GM11168 (cell line): ENCODE results near the gene GPR31.
"Not testable (repeated sequence)": the region's sequence is repeated elsewhere in the genome, so short reads cannot be mapped to it uniquely, and the experiment has no call there.

ENCODE experiments used
- in situ Hi-C: fragments of 300-500 bp; cut with MboI; formaldehyde crosslinking; loops from one replicate; pipeline ENCODE4 v1.12.0; 2022; ENCODE audit warnings: low sequenced_read_pairs; ENCODE audit not compliant: unreplicated experiment

GPR31 gene

DNA sequence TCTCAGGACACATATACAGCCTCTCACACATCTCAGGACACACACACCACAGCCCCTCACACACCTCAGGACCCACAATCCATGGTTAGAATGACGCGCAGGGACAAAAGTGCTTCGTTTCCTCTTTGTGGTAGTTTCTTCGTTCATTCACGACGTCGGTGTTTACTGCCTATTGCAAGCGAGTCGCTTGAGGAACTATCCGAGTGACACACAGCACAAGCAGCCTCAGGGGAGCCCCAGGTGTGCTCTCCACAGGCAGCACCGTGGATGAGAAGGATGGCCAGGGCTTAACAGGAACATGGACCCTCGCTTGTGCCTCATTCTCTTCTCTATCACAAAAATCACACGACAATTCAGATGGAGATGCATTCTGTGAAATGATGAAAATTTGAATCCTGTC, 12.1 kb upstream of the GPR31 start:
- in situ Hi-C loops: not testable (repeated sequence)

- in situ Hi-C loops: not testable (repeated sequence)
These were observed 10.5 kb upstream of the GPR31 start for GRCh38 chr6:167168296-167168695.

DNA sequence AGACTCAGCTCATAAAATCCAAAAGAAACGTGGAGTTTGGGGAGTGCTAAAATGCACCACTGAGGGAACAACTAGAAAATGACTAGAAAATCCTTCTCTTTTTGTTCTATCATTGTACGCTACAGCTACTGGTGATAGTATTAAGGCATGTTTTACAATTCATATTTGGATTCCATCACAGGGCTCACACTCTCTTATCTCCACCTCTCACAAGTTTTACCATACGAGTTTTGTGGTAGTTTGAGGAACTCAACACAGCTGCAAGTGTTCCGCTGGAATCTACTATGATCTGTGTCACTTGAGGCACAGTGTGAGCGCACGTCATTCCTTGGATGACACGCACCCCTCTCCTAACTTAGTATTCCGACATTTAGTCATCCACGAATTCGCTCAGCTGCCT, 9.9 kb upstream of the GPR31 start:
- in situ Hi-C loops: not testable (repeated sequence)

- in situ Hi-C loops: no loop called here
These were observed 8.2 kb upstream of the GPR31 start for GRCh38 chr6:167165858-167166471.

DNA sequence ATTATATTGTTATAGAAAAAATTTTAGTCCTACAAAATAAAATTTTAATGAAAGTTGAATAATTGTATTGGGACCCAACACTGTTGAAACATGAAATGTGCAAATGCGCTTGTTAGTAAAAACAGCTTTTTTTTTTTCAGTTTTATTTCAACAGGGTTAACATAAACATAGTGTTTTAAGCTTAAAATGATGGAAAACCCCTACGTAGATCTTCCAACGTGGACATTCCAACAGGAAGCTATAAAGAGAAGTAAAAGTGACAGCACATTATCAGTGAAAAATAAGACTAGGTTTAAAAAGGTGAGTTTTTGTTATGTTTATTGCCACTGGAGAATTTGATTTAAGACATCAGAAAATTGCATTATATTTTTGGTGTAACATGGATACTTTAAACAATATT, 6.5 kb upstream of the GPR31 start:
- in situ Hi-C loops: no loop called here

DNA sequence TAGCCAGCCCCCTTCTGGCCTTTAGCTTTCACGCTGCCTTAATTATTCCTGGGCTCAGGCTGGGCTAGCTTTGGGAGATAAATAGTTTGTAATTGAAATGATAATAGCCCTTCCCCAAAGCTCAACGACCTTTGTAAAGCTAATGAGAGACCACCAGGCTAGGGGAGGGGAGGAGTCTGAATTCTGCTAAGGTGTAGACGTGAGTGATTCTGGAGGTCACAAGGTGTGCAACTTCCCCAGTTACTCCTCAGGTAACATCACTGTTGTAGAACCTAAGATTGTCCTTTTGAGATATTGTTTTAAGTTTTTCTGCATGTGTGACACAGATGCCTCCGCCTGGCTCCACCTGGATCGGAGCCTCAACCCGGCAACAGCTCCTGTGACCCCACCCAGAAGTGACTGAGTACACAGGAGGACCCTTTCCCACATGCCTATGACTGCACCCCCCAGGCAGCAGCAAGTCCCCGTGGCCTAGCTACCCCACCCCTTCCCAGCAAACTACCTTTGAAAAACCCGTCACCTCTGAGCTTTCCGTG, 5.8 kb upstream of the GPR31 start:
- in situ Hi-C loops: no loop called here

DNA sequence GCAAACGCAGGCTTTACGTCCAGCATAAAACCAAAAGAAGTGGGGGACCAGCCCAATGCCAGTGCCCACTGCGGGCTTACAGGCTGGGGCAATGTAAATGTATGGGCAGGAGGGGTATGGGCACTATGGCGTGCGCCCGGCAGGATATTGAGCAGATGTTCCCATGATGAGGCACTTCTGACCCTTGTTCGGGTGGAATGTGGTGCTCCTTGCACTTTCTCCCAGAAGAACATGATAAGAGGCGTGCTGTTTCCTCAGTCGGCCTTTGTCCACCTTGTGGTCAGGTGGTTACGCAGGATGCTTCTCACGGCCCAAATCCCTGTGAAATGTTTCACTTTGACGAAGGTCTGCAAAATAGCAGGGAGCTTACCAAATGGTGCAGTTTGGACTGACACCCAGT, 4.8 kb upstream of the GPR31 start:
- in situ Hi-C loops: no loop called here

DNA sequence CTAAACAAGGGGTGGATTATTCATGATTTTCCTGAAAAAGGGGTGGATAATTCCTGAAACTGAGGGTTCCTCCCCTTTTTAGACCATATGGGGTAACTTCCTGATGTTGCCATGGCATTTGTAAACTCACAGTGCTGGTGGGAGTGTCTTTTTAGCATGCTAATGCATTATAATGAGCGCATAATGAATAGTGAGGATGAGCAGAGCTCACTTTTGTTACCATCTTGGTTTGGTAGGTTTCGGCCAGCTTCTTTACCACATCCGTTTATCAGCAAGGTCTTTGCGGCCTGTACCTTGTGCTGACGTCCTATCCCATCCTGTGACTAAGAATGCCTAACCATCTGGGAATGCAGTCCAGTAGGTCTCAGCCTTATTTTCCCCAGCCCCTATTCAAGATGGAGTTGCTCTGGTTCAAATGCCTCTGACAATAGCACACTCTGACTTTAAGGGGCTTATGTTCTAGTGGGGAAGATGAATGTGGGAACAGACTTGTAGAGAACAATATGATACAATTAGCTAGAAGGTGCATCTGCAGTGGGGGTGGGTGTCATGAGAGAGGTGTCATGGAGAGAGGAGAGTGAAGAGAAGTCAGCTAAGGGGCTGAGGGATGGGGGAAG, 4.2 kb upstream of the GPR31 start:
- in situ Hi-C loops: no loop called here

GRCh38 chr6:167157414-167157813, 366 bp downstream of the GPR31 start:
- in situ Hi-C loops: loop anchor here (10.0 kb wide), 1 partner anchor 383 kb away; no protein-coding TSS in a partner anchor

DNA sequence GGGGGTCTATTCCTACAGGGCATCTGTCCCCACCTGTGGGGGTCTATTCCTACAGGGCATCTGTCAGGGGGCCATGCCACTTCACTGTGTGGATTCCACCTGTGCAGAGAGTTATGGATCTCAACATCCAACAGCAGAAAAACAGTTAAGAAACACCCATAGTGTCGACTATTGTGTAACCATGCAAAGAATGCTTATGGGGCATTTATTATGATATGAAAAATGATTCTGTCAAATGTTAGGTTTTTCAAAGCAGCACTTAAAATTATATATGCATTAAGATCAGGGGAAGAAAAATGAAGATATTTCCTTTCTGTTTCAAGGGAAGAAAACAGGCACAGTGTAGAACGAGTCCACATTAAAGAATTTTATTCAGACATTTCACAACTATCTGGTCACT, 2.9 kb downstream of the GPR31 start:
- in situ Hi-C loops: loop anchor here (10.0 kb wide), 1 partner anchor 380 kb away; no protein-coding TSS in a partner anchor

DNA sequence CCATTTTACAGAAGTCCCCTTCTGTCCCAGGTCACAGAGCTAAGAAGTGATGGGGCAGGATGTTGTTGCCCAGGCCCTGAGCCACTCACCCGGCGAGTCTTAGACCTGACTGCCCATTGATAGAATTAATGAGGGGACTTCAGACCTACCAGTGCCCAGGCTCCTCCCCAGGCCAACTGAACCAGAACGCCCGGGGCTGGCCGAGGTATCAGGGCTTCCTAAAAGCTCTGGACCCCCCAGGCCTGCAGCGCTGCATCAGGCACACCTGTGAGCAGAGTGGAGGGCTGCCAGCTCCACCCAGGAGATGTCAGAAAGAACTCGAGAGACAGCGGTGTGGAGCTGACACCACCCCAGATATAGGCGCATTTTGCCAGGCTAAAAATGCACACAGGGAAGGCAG, 3.5 kb downstream of the GPR31 start:
- in situ Hi-C loops: loop anchor here (10.0 kb wide), 1 partner anchor 379 kb away; no protein-coding TSS in a partner anchor

DNA sequence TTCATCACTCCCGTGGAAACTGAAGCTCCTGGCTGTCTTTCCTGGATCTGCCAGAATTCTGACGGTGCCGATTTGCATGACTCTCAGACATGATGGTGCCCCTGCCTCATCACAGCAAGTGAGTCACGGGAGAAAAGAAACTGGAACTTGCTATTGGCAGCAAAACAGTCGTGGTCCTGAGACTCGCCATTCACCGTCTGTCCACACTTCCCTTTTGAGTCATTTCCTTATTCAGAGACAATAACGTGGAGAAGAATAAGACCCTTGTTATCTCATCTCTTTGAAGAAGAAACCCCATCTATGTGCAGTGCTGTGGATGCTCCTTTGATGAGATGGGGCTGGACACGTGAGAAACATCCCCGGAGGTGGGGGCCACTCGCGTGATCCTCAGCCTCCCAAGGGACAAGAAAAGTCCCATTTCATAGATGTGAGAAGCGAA, 4.2 kb downstream of the GPR31 start:
- in situ Hi-C loops: loop anchor here (10.0 kb wide), 1 partner anchor 379 kb away; no protein-coding TSS in a partner anchor

DNA sequence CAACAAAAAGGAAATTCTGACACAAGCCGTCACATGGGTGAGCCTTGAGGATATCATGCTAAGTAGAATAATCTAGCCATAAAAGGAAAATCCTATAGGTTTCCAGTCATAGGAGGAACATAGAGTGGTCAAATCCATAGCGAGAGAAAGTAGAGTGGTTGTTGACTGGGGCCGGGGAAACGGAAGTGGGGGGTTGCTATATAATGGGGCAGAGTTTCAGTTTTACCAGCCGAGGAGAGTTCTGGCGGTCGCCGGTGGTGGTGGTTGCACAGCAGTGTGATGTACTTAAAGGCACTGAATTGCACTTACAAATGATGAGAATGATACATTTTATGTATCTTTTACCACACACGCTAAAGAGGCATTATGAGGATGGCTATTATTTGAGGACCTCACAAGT, 4.9 kb downstream of the GPR31 start:
- in situ Hi-C loops: loop anchor here (10.0 kb wide), 1 partner anchor 378 kb away; no protein-coding TSS in a partner anchor

- in situ Hi-C loops: loop anchor here (10.0 kb wide), 1 partner anchor 377 kb away; no protein-coding TSS in a partner anchor
These were observed 6.1 kb downstream of the GPR31 start for GRCh38 chr6:167151648-167152047.

GRCh38 chr6:167150941-167151549, 6.7 kb downstream of the GPR31 start:
- in situ Hi-C loops: loop anchor here (10.0 kb wide), 1 partner anchor 376 kb away; no protein-coding TSS in a partner anchor

DNA sequence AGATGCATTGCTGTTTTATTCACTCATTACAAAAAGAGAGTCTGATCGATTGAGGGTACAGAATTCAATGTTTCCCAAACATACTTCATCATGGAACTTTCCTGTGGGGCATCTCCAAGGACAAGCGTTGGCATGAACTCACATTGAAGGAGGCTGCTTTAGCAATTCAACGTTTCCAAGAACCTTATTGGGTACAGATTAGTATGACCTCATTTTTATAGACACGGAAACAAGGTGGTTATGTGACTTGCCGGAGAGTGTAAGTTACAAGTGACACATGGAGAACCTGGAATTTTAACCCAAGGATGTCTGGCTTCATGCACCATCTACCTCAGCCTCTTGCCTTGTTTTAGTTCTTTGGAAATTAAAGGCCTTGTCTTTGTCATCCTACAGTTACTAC, 8.8 kb downstream of the GPR31 start:
- in situ Hi-C loops: no loop called here

DNA sequence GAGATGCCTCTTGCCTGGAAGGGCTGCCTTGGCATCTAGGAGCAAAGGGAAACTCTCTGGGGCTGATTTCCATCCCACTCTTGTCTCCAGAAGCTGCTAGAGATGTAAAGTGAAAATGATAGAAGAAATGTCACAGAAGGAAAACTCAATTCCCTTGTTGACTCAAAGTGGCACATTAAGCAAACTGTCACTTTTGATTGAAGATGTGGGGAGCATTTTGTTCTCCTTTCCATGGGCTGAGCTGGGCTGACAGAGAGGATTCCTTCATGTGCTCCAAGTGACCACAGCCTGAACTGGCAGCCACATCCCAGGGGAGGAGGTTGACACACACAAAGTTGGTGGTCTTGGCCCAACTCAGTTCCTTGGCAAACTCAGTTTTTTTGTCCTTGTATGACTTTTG, 9.8 kb downstream of the GPR31 start:
- in situ Hi-C loops: no loop called here

DNA sequence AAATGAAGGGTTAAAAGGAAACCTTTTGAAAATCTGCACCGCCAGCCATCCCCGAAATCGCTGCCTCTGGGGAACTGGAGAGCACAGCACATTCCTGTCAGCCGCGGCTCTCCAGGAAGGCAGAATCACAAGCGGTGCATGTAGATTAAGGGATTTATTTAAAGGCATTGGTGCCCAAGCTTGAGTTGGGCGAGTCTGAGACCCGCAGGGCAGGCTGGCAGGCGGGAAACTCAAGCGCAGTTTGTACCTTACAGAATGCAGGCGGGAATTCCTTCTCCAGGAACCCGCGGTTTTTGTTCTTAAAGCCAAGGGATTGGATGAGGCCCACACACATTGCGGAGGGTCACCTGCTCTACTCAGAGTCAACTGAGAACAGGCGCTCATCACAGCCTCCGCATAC, 10.8 kb downstream of the GPR31 start:
- in situ Hi-C loops: no loop called here

- in situ Hi-C loops: no loop called here
These were observed 11.6 kb downstream of the GPR31 start for GRCh38 chr6:167146135-167146534.

DNA sequence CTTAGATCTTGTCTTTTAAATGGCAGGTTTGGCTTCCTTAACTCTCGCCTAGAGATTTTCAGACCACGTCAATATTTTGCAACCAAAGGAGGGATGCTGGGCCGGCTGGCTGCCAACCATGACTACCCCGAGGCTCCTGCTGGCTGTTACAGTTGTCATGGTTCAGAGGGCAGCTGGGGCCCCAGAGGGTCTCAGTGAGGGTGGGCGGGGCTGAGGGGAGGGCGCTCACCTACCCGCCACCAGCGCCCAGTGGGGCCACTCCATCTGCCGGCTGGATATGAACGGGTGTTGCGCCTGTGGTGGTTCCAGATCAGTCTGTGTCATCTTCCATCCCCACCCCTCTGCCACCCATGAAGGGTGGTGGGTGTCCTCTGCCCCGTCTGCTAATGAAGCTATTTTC, 12.3 kb downstream of the GPR31 start:
- in situ Hi-C loops: no loop called here

GRCh38 chr6:167143041-167143440, 14.7 kb downstream of the GPR31 start:
- in situ Hi-C loops: no loop called here
